ENCODE data around the gene LRRC8A.
"Not testable (repeated sequence)": the region's sequence is repeated elsewhere in the genome, so short reads cannot be mapped to it uniquely, and the experiment has no call there.

LRRC8A gene

DNA sequence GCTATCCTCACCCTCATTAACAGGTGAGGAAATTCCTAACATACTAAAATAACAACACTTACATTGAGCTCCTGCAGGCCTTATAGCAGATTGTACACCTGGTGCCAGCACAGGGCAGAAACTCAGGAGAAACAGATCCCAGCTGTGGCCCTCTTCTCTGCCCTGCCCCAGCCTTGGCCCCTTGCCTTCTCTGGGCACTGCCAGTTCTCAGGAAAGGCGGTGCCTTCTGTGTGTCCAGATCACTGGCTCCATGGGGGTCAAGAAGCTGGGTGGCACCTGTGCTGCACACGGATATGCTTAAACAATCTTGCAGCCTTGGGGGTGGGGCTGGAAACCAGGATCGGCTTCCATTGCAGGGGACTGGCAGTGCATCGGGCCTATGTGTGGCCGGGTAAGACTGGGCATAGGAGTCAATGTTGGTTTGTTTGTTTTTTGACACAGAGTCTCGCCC is 19.5 kb upstream of the LRRC8A start:
- H3K4me3 ChIP-seq: no peak overlapping the region
- H4K20me1 ChIP-seq: no peaks in the 10 kb centered on the region
- 0 out of 2 replicates have a peak, but pooled peaks cover 5% of the 10 kb centered on the region for H3K36me3 ChIP-seq
- H3K4me2 ChIP-seq: no peak overlapping the region
- H3K9ac ChIP-seq: no peak overlapping the region
- TF ChIP-seq Cebpa-rat (IDR thresholded peaks at IDR 0.05): no peak
- peaks cover 9% of the 10 kb centered on the region; the same call in 1 of the 2 replicates for H3K4me1 ChIP-seq
- no peaks in the 10 kb centered on the region for H3K9me3 ChIP-seq
- H3K27me3 ChIP-seq: no peaks in the 10 kb centered on the region
- no peak overlapping the region for H3K27ac ChIP-seq

DNA sequence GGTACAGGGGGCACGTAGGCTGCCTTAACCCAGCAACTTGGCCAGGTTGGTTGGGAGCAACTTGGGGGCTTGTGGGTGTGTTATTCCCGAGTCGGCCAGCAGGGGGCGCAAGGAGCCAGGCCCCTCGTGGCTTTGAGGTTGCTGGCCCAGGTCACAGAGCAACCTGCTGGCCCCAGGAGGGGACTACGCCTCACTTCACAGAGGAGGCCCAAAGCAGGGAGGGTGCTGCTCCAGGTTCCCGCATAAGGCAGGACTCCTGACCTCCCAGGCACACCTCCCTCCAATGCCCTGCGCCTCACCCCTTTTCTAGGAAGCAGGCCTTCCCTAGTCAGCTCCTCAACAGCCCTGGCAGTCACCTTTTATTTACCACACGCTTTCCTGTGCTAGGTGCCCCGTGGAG is 18.3 kb upstream of the LRRC8A start:
- Histone ChIP-seq H3K4me3 (no peak overlapping the region), H3K36me3 (0 out of 2 replicates have a peak, but pooled peaks cover 5% of the 10 kb centered on the region), H3K27ac (no peak overlapping the region), H3K9ac (no peak overlapping the region), H3K27me3 (no peaks in the 10 kb centered on the region), H3K4me1 (peaks cover 16% of the 10 kb centered on the region), H4K20me1 (no peaks in the 10 kb centered on the region), H3K9me3 (no peaks in the 10 kb centered on the region), H3K4me2 (peak overlapping the region; percentile 36; the same call in 1 of the 2 replicates)
- TF ChIP-seq Cebpa-rat (IDR thresholded peaks at IDR 0.05): no peak

DNA sequence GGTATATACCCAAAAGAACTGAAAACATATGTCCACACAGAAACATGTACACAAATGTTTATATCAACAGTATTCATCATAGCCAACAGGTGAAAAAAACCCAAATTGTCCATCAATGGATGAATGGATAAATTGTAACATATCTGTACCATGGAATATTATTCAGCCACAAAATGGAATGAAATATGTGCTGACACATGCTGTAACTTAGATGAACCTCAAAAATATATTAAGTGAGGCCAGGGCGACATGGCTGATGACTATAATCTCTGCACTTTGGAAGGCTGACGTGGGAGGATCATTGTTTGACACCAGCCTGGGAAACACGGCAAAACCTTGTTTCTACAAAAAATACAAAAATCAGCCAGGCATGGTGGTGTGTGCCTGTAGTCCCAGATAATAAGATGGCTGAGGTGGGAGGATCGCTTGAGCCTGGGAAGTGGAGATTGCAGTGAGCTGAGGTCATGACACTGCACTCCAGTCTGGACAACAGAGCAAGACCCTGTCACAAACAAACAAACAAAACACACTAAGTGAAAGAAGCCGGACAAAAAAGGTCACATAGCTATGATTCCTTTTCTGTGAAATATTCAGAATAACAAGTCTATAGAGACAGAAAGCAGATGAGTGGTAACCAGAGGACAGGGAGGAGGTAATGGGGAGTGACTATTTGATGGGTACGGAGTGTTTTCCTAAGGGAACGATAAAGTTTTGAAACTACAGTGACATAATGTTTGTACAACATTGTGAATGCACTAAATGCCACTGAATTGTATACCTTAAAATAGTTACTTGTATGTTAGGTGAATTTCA is 11.6 kb upstream of the LRRC8A start:
- H3K4me2 ChIP-seq: no peak overlapping the region
- no peak overlapping the region for H3K9ac ChIP-seq
- H3K4me3 ChIP-seq: no peak overlapping the region
- TF ChIP-seq Cebpa-rat (IDR thresholded peaks at IDR 0.05): no peak
- H4K20me1 ChIP-seq: no peaks in the 10 kb centered on the region
- H3K27ac ChIP-seq: no peak overlapping the region
- peaks cover 23% of the 10 kb centered on the region for H3K4me1 ChIP-seq
- H3K9me3 ChIP-seq: no peaks in the 10 kb centered on the region
- H3K27me3 ChIP-seq: no peaks in the 10 kb centered on the region
- H3K36me3 ChIP-seq: peaks cover 15% of the 10 kb centered on the region

DNA sequence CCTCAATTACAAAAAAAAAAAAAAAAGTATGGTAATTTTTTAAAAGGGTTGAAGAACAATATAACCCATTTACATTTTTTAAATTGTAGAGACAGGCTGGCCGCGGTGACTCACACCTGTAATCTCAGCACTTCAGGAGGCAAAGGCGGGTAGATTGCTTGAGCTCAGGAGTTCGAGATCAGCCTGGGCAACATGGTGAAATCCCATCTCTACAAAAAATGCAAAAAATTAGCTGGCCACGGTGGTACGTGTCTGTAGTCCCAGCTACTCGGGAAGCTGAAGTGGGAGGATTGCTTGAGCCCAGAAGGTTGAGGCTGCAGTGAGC is 11.0 kb upstream of the LRRC8A start:
- not testable (repeated sequence) for H3K9ac ChIP-seq, H3K9me3 ChIP-seq, H3K4me2 ChIP-seq, H3K27ac ChIP-seq, H4K20me1 ChIP-seq, H3K4me3 ChIP-seq, H3K27me3 ChIP-seq
- peaks cover 15% of the 10 kb centered on the region for H3K36me3 ChIP-seq
- peaks cover 23% of the 10 kb centered on the region for H3K4me1 ChIP-seq

DNA sequence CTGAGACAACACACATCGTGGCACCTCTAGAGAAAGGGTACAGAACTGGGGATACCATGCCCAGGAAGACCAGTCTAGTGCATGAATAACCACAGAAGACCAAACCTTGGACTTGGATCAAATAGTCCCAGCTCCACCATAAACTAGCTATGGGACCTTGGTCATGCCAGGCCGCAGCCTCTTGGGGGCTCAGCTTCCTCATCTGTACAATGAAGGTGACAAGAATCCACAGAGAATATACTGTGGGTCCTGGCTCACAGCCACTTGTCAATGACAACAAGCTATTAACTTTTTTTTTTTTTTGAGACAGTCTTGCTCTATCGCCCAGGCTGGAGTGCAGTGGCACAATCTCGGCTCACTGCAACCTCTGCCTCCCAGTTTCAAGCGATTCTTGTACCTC is 4.1 kb upstream of the LRRC8A start:
- Histone ChIP-seq H4K20me1 (peaks cover 8% of the 10 kb centered on the region), H3K27ac (no peak overlapping the region), H3K9me3 (no peaks in the 10 kb centered on the region), H3K4me2 (peak overlapping the region; percentile 55), H3K4me3 (no peak overlapping the region), H3K36me3 (no peaks in the 10 kb centered on the region; the same call in 1 of the 2 replicates), H3K9ac (no peak overlapping the region), H3K4me1 (peaks cover 35% of the 10 kb centered on the region), H3K27me3 (no peaks in the 10 kb centered on the region)
- no peak for TF ChIP-seq Cebpa-rat (IDR thresholded peaks at IDR 0.05)

DNA sequence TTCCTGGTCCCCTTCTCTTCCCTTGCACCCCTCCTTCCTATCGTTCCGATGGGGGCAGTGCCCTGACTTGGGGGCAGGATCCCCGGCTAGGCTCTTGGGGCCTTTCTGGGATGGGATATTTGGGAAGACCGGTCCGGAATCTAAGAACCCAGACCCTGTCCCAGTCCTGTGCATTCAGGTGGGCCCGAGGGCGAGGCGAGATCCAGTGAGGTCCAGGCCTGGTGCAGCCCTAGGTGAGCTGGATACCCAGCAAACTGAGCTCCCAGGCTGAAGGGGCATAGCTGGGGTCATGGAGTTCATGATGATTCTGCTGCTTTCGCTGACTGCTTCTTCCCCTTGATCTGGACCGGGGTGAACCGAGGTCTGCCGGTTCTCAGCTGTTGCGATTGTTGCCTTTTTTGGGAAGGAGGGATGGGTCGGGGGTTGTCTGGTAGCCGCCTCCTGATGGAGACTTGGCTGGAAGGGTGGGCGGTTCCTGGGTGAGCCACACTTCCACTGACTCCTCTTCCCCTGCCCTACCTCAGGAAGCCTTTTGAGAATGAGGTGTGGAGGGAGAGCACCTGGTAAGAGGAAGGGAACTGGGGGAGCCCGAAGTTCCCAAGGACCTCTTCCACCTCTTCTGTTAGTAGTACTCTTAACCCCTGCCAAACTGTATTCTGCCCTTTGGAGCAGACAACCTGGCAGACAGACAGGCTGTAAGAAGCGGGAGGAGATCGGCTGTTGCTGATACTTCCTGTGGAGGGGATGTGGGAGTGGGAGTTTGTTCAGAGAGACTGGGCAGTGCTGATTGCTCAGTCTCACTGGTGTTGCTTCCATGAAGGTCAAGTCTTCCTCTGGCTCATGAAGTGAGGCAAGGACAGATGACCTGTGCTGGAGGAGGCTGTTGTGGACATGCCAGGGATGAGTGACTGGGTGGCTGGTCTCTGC is 1.0 kb downstream of the LRRC8A start:
- Histone ChIP-seq H3K27ac (peak overlapping the region; percentile 97), H3K4me3 (peak overlapping the region; percentile 91), H4K20me1 (peaks cover 54% of the 10 kb centered on the region), H3K9ac (peak overlapping the region; percentile 99), H3K4me2 (peak overlapping the region; percentile 86), H3K9me3 (no peaks in the 10 kb centered on the region), H3K4me1 (peaks cover 48% of the 10 kb centered on the region), H3K36me3 (peaks cover 41% of the 10 kb centered on the region), H3K27me3 (no peaks in the 10 kb centered on the region)
- TF ChIP-seq Cebpa-rat (IDR thresholded peaks at IDR 0.05): no peak

DNA sequence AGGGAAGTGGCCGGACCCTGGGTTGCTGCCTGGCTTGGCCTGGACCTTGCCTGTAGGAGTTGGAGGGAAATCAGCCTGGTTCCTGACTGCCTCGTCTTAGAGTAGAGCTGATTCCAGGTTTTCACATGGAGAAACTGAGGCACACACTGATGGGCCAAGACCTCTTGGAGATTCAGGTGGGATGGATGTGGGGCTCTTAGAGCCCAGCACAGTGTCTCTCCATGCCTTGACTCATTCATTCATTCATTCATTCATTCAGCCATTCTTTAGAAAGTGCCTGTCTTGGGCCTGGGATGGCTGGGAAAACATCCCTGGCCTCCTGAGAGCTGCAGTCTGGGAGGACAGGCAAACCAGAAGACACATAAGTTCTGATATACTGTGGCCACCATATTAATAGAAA is 2.2 kb downstream of the LRRC8A start:
- H3K4me1 ChIP-seq: peaks cover 36% of the 10 kb centered on the region
- H3K4me2 ChIP-seq: peak overlapping the region; percentile 86
- H4K20me1 ChIP-seq: peaks cover 66% of the 10 kb centered on the region
- peak overlapping the region; percentile 99; the same call in 1 of the 2 replicates for H3K9ac ChIP-seq
- no peak for TF ChIP-seq Cebpa-rat (IDR thresholded peaks at IDR 0.05)
- peaks cover 53% of the 10 kb centered on the region for H3K36me3 ChIP-seq
- H3K4me3 ChIP-seq: no peak overlapping the region
- no peaks in the 10 kb centered on the region for H3K27me3 ChIP-seq
- no peaks in the 10 kb centered on the region for H3K9me3 ChIP-seq
- H3K27ac ChIP-seq: no peak overlapping the region

DNA sequence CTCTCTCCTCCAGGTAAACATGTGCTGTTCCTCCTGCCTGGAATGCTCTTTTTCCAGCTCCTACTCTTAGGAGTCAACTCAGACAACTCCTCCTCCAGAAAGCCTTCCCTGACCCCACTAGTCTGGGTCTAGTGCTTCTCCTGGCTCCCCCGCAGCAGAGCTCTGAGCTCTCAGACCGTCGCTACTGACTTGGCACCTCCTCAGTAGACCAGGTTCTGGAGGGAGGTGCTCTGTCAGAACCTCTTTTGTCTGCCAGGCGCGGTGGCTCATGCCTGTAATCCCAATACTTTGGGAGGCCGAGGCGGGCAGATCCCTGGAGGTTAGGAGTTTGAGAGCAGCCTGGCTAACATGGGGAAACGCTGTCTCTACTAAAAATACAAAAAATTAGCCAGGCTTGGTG is 3.4 kb downstream of the LRRC8A start:
- peaks cover 74% of the 10 kb centered on the region for H4K20me1 ChIP-seq
- no peak for TF ChIP-seq Cebpa-rat (IDR thresholded peaks at IDR 0.05)
- H3K9me3 ChIP-seq: no peaks in the 10 kb centered on the region
- H3K27me3 ChIP-seq: no peaks in the 10 kb centered on the region
- H3K4me3 ChIP-seq: no peak overlapping the region
- H3K9ac ChIP-seq: no peak overlapping the region
- no peak overlapping the region for H3K4me2 ChIP-seq
- peaks cover 24% of the 10 kb centered on the region for H3K4me1 ChIP-seq
- H3K36me3 ChIP-seq: peaks cover 66% of the 10 kb centered on the region
- peak overlapping the region; percentile 0; the same call in 1 of the 2 replicates for H3K27ac ChIP-seq

DNA sequence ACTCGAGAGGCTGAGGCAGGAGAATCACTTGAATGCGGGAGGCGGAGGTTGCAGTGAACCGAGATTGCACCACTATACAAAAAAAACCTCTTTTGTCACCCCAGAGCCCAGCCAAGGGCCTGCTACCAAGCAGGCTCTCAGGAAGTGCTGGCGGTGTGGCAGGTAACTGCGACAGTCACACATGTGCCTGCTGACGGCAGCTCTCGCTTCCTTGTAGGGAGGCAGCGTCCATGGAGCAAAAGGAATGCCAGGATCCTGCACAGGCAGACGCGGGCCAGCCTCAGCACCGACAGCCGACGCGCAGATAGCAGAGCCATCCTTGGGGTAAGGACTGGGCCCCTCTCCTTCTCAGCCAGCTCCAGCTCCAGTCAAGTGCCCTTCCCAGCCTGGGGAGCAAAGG is 3.9 kb downstream of the LRRC8A start:
- H3K9me3 ChIP-seq: no peaks in the 10 kb centered on the region
- TF ChIP-seq Cebpa-rat (IDR thresholded peaks at IDR 0.05): no peak
- H3K9ac ChIP-seq: no peak overlapping the region
- H3K4me1 ChIP-seq: peaks cover 20% of the 10 kb centered on the region
- peaks cover 78% of the 10 kb centered on the region for H4K20me1 ChIP-seq
- H3K36me3 ChIP-seq: peaks cover 70% of the 10 kb centered on the region
- H3K27me3 ChIP-seq: no peaks in the 10 kb centered on the region
- no peak overlapping the region for H3K4me3 ChIP-seq
- H3K4me2 ChIP-seq: no peak overlapping the region
- no peak overlapping the region for H3K27ac ChIP-seq
